LNCaP clone FGC (cell line): ENCODE measurements around the gene CUTC.

ENCODE experiments used
- DNase-seq: peaks from one replicate; pipeline ENCODE4 v3.0.0-alpha.2; 2011; ENCODE audit warnings: low read depth
- H3K4me3 ChIP-seq: 2 replicates; pipeline ENCODE4 v1.5.1; 2011; ENCODE audit warnings: mild to moderate bottlenecking, low read depth, low read length, control low read depth
- TF ChIP-seq, protein P1 (sequence below): IDR thresholded peaks from 2 replicates; pipeline ENCODE4 v1.5.1; 2012; ENCODE audit warnings: mild to moderate bottlenecking; ENCODE audit not compliant: control insufficient read depth, insufficient read depth; ENCODE audit errors: extremely low read depth

Gene CUTC

DNA sequence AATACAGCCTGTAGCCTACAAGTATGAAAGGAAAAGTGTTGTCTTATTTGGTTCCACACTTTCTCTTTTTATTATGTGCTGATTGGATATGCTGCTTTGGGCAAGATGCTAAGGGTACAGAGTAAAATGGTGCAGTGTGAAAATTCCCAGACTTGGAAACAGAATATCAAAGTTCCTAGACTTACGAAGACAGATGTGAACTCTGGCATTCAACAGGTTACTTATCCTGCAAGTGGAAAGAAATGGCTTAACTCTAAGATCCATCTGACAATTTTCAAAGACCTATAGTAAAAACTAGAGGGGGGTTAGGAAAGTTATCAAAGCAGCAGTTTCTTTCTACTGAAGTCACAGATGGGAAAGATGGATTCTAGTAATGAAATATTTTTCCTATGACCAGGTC is 24.1 kb downstream of the CUTC start:
- TF ChIP-seq, protein P1, sequence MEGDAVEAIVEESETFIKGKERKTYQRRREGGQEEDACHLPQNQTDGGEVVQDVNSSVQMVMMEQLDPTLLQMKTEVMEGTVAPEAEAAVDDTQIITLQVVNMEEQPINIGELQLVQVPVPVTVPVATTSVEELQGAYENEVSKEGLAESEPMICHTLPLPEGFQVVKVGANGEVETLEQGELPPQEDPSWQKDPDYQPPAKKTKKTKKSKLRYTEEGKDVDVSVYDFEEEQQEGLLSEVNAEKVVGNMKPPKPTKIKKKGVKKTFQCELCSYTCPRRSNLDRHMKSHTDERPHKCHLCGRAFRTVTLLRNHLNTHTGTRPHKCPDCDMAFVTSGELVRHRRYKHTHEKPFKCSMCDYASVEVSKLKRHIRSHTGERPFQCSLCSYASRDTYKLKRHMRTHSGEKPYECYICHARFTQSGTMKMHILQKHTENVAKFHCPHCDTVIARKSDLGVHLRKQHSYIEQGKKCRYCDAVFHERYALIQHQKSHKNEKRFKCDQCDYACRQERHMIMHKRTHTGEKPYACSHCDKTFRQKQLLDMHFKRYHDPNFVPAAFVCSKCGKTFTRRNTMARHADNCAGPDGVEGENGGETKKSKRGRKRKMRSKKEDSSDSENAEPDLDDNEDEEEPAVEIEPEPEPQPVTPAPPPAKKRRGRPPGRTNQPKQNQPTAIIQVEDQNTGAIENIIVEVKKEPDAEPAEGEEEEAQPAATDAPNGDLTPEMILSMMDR: no peak
- no peak for DNase-seq
- H3K4me3 ChIP-seq: no peak overlapping the region

DNA sequence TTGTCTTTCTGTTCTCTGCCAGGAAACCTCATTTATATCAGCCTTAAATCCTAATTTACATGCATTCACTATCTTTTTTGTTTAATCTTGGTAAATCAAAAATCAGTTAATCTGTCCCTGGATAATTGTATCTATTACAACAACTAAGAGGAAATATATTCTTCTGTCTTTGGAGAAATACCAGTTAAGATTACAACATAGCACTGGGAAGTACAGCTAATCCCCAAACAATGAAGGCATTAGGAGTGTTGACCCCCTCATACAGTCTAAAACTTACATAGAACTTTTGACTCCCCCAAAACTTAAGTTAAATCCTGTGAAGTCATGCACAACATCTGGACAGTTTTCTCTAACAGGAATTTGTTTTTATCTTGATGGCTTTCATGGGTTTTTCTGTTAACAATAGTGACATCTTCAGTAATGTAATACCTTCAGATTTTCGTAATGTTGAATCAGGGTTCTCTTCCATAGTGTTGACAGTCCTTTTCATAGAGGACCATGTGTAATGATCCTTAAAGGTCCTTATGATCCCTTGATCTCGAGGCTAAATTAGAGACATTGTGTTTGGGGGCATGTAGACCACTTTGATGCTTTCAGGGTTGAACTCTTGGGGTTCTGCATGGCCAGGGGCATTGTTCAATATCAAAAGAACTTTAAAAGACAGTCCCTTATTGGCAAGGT is 26.3 kb downstream of the CUTC start:
- H3K4me3 ChIP-seq: no peak overlapping the region
- TF ChIP-seq, protein P1: no peak
- no peak for DNase-seq

DNA sequence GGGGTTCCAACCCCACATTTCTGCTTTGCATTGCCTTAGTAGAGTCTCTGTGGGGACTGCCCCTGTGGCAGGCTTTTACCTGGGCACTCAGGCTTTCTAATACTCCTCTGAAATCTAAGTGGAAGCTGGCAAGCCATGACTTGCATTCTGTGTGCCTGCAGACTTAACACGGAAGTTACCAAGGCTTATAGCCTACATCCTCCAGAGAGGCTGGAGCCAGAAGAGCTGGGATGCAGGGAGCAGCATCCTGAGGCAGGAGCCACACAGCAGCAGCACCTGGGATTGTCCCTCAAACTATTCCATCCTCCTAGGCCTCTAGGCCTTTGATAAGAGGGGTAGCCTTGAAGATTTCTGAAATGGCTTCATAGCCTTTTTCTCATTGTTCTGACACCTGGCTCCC is 28.3 kb downstream of the CUTC start:
- TF ChIP-seq, protein P1: no peak
- H3K4me3 ChIP-seq: no peak overlapping the region
- DNase-seq: no peak

DNA sequence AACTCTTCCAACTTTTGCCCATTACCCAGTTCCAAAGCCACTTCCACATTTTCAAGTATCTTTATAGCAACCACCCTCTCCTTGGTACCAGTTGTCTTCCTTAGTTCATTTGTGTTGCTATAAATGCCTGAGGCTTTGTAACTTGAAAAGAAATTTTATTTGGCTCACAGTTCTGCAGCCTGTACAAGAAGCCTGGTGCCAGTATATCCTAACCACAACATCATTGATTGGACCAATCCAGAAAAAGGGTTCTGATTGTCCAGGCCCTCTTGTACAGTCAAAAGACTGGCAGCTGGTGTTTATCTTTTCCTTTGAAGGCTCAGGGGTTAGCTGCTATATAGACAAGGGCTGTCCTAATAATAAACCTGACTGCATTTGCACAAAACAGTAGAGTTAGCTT is 29.3 kb downstream of the CUTC start:
- H3K4me3 ChIP-seq: no peak overlapping the region
- DNase-seq: no peak
- TF ChIP-seq, protein P1: no peak

DNA sequence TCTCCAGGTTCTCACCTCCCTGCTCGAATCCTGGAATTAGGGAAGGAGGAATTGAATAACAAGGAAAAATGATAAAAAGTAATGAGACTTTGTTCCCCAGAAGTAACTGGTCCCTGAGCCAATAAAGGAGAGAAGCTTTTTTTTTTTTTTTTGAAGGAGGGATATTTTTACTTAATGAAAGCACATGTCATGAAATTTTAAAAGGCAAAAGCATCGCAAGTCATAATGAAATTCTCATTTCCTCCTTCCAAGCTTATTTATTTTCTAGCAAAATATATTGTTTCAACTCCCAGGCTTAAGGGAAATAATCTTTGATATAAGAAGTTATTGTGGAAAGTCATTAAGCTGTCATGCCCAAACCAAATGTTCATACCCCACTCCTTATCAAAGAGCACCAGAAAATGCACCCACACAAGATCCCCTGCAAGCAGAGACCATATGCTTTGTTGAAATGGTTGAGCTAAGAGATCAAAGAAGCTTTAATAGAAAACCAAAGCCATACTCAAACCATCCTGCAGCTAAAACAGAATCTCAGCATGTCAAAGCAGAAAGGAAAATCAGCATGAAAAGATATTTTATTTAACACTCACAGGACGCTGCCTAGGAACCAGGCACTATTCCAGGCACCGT is 33.8 kb downstream of the CUTC start:
- DNase-seq: no peak
- no peak overlapping the region for H3K4me3 ChIP-seq
- TF ChIP-seq, protein P1: no peak

DNA sequence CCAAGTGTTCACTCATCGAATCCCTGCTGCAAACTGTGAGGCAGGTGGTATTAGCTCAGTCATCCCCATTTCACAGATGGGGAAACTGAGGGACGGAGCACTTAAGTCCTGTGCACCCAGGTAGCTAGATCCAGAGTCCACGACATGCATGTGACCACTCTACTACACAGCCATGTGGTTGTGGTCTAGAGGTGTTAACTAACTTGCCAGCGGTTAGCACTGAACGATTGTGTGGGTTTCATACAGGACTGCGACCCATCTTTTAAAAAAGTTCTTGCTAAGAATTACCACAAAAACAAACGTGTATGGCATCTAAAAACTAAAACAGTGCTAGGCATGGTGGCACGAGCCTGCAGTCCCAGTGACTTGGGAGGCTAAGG is 34.3 kb downstream of the CUTC start:
- TF ChIP-seq, protein P1: no peak
- no peak for DNase-seq

DNA sequence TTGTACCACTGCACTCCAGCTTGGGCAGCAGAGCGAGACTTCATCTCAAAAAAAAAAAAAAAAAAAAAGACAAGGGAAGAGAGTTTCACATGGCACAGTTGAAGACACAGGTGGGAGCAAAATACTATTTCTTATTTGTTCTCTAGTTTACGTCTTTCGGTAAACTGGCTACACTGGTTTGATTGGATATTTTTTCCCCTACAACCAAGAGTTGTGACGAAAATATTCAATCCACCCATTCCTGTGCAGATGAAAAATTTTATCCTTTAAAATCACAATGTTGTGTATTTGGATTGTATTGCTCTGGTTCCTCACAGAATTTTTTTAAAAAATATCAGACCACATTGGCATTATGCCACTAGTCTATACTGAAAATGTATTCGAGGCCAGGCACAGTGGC is 35.9 kb downstream of the CUTC start:
- no peak for DNase-seq
- H3K4me3 ChIP-seq: no peak overlapping the region
- TF ChIP-seq, protein P1: no peak

More for the DNA sequence above, 34.3 kb downstream of the CUTC start:
- H3K4me3 ChIP-seq: no peak overlapping the region
